Tibial nerve (tissue), 4 donors: ENCODE measurements around the gene PIP5K1B. TPM values are rescaled to one million over a fixed set of nuclear protein-coding genes. Genes with fewer than 3 reads are reported as not detected.

Experiments
- DNase-seq, 2 donors: peaks; one replicate each; pipeline ENCODE4 v3.0.0-alpha.2; 2019; ENCODE audit warnings: low spot score in 2 of 2
- H3K27ac ChIP-seq, 4 donors: fragments of 200-600 bp; sonication (generic) in 3 of 4; one replicate each; pipeline ENCODE4 v1.5.1; 2017 to 2019; ENCODE audit warnings: mild to moderate bottlenecking in 1 of 4
- H3K27me3 ChIP-seq, 2 donors: fragments of 200-600 bp; sonication (generic) in 1 of 2; one replicate each; pipeline versions ENCODE4 v1.5.1 to v1.6.0; 2017 to 2019
- H3K36me3 ChIP-seq, 3 donors: fragments of 200-600 bp; sonication (generic); one replicate each; pipeline ENCODE4 v1.5.1; 2018 to 2019
- H3K4me1 ChIP-seq, 4 donors: fragments of 200-600 bp; sonication (generic) in 3 of 4; one replicate each; pipeline ENCODE4 v1.5.1; 2017 to 2019
- H3K4me3 ChIP-seq, 4 donors: fragments of 200-600 bp; sonication (generic) in 3 of 4; one replicate each; pipeline ENCODE4 v1.5.1; 2017 to 2019; ENCODE audit warnings: mild to moderate bottlenecking in 1 of 4, moderate library complexity in 1 of 4
- H3K9me3 ChIP-seq, 4 donors: fragments of 200-600 bp; sonication (generic) in 3 of 4; one replicate each; pipeline ENCODE4 v1.5.1; 2017 to 2019
- EP300 ChIP-seq, 2 donors: sonication (generic); formaldehyde crosslinking; IDR thresholded peaks; one replicate each; pipeline ENCODE4 v1.6.1; 2017; ENCODE audit warnings: antibody characterized with exemption in 2 of 2, mild to moderate bottlenecking in 1 of 2
- POLR2A ChIP-seq, 2 donors: fragments of 450-650 bp; IDR thresholded peaks; one replicate each; pipeline ENCODE4 v1.6.1; 2017; ENCODE audit warnings: antibody characterized with exemption in 2 of 2, mild to moderate bottlenecking in 2 of 2, moderate library complexity in 2 of 2
- WGBS, 2 donors: methylation state at CpG; one replicate each; pipeline ENCODE4 v1.1.5; 2018; 5-methylcytosine and 5-hydroxymethylcytosine counted together
- total RNA-seq, 4 donors: library from RNA; depleted of rRNA; stranded (reverse); fragments of >200 nt; gene quantifications; one replicate each; pipeline ENCODE4 v1.1.0, GENCODE V29; 2016
- TF ChIP-seq, protein P1 (sequence below), 5 experiments: fragments of 200-600 bp in 3 of 5; fragments of 450-650 bp in 2 of 5; sonication (generic) in 3 of 5; IDR thresholded peaks; one replicate each; pipeline ENCODE4 v1.5.1; 2016 to 2019; ENCODE audit warnings: antibody characterized with exemption in 5 of 5, mild to moderate bottlenecking in 3 of 5, moderate library complexity in 2 of 5

Gene PIP5K1B
- total RNA-seq, 4 donors from 2014 or later, result 0.20 to 6.8 (median 3.5) TPM

DNA sequence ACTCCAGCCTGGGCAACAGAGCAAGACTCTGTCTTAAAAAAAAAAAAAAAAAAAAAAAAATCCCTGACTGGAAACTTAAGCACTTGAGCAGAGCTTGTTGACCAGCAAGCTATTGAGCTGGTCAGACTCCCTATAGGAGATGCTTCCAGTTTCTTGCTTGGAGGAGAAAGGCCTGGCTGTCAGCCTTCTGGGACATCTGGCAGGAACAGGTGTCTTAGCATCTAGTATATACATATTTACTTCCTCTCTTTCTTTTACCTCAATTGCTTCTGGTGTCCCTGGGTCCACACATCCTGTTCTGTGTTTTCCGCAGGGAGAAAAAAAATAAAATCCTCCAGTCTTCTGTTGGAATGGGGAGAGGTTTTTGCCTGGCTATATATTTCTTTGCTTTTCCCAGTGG lies 248.7 kb downstream of the PIP5K1B start:
- H3K9me3 ChIP-seq, result peaks cover 0 to 7% (median 0%) of the 10 kb centered on the region in 4 donors
- no peak for DNase-seq
- H3K4me1 ChIP-seq, result no peaks in the 10 kb centered on the region
- no peaks in the 10 kb centered on the region for H3K36me3 ChIP-seq
- no peak overlapping the region for H3K4me3 ChIP-seq
- H3K27ac ChIP-seq, result no peak overlapping the region
- TF ChIP-seq, protein P1, sequence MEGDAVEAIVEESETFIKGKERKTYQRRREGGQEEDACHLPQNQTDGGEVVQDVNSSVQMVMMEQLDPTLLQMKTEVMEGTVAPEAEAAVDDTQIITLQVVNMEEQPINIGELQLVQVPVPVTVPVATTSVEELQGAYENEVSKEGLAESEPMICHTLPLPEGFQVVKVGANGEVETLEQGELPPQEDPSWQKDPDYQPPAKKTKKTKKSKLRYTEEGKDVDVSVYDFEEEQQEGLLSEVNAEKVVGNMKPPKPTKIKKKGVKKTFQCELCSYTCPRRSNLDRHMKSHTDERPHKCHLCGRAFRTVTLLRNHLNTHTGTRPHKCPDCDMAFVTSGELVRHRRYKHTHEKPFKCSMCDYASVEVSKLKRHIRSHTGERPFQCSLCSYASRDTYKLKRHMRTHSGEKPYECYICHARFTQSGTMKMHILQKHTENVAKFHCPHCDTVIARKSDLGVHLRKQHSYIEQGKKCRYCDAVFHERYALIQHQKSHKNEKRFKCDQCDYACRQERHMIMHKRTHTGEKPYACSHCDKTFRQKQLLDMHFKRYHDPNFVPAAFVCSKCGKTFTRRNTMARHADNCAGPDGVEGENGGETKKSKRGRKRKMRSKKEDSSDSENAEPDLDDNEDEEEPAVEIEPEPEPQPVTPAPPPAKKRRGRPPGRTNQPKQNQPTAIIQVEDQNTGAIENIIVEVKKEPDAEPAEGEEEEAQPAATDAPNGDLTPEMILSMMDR (IDR thresholded peaks at IDR 0.05), result no peak
- TF ChIP-seq EP300 (IDR thresholded peaks at IDR 0.05) (no peak), POLR2A (IDR thresholded peaks at IDR 0.05) (no peak)
- 85 to 86% methylated on average over 1 of the region's 1 CpG for WGBS, 2 donors
- no peaks in the 10 kb centered on the region for H3K27me3 ChIP-seq

DNA sequence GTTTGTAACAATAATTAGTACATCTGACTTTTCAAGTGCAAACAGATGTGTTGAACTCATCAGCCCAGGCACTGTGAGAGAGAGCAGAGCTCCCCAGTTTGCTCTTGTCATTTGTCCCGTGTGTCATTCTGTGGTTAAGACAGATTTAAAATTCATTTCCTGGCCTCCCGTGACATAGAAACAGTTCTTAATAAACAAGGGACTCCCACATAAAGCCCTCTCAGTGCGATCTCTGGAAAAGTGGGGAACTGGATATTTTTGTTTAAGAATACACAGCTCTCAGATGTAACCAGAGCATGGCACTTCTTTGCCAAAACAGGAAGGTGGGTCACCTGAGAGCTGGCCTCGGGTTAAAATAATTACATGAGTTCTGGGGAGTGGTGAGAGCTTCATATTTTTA lies 250.3 kb downstream of the PIP5K1B start:
- no peak overlapping the region for H3K27ac ChIP-seq
- 20 to 22% methylated on average over 4 of the region's 4 CpGs for WGBS, 2 donors

DNA sequence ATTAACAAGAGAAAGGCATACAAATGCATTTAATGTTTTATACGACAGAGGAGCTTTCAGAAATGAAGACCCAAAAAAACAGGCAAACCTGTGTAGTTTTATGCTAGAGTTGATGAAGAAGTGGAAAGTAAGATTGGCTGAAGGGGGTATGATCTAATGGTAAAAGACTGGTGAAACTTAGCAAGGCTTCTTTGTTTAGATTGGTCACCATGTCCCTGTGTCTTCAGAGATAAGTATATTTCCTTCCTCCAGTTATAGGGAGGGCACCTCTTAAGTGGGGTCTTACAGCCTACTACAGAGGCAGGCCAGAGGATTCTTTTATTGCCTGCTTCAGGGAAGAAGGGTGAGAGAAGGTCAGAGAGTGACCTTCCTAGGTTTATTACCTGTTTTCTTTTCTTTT lies 252.4 kb downstream of the PIP5K1B start:
- Histone ChIP-seq H3K36me3 (no peaks in the 10 kb centered on the region), H3K4me3 (no peak overlapping the region), H3K4me1 (no peaks in the 10 kb centered on the region), H3K27ac (no peak overlapping the region), H3K9me3 (peaks cover 0 to 7% (median 0%) of the 10 kb centered on the region in 4 donors), H3K27me3 (no peaks in the 10 kb centered on the region)
- TF ChIP-seq POLR2A (IDR thresholded peaks at IDR 0.05) (no peak), EP300 (IDR thresholded peaks at IDR 0.05) (no peak)
- TF ChIP-seq, protein P1 (IDR thresholded peaks at IDR 0.05), result no peak
- DNase-seq, result no peak
- 91 to 92% methylated on average over 1 of the region's 1 CpG for WGBS, 2 donors

More for the DNA sequence above, 250.3 kb downstream of the PIP5K1B start:
- TF ChIP-seq EP300 (IDR thresholded peaks at IDR 0.05) (no peak), POLR2A (IDR thresholded peaks at IDR 0.05) (no peak)
- TF ChIP-seq, protein P1 (IDR thresholded peaks at IDR 0.05), result no peak
- Histone ChIP-seq H3K4me1 (no peaks in the 10 kb centered on the region), H3K27me3 (no peaks in the 10 kb centered on the region), H3K4me3 (no peak overlapping the region), H3K9me3 (peaks cover 0 to 7% (median 0%) of the 10 kb centered on the region in 4 donors), H3K36me3 (no peaks in the 10 kb centered on the region)
- no peak for DNase-seq

DNA sequence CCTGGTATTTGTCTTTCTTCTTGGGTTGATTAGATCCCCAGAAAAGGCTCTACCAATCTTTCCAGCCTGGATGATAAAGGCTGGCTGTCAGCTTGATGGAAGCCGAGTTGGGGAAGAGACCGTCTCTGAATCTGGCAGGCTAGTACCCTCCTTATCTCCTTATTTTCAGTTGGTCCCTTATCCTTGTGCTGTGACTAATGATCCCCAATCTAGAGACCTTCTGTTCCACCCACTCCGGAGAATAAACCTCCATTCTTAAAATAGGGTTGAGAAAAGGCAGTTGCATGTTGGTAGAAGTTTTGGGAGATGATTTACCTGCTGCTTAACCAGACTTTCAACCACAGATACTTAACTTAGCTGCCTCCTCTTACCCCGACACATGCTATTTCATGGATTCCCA lies 256.5 kb downstream of the PIP5K1B start:
- 91% methylated on average over 4 of the region's 4 CpGs for WGBS, 2 donors
- Histone ChIP-seq H3K27me3 (no peaks in the 10 kb centered on the region), H3K9me3 (peaks cover 0 to 7% (median 0%) of the 10 kb centered on the region in 4 donors), H3K27ac (no peak overlapping the region), H3K36me3 (no peaks in the 10 kb centered on the region), H3K4me1 (peaks cover 0 to 9% (median 3%) of the 10 kb centered on the region in 4 donors), H3K4me3 (no peak overlapping the region)
- TF ChIP-seq EP300 (IDR thresholded peaks at IDR 0.05) (no peak), POLR2A (IDR thresholded peaks at IDR 0.05) (no peak)
- TF ChIP-seq, protein P1 (IDR thresholded peaks at IDR 0.05), result no peak
- DNase-seq, result no peak

DNA sequence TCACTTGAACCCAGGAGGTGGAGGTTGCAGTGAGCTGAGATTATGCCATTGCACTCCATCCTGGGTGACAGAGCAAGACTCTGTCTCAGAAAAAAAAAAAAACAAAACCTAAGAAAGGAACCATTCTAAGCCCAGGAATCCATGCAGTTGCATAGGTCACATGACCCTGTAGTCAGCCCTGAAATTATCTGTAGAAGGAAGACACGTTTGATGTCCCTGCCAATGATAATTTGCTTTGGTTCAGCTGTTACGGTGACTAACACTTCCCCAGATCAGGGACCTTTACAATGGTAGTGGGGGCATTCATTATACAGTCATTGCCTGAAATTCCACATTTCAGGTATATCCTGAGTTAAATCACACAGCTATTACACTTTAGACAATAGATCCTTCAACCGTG lies 258.4 kb downstream of the PIP5K1B start:
- peaks cover 0 to 9% (median 3%) of the 10 kb centered on the region in 4 donors for H3K4me1 ChIP-seq
- no peaks in the 10 kb centered on the region for H3K27me3 ChIP-seq
- H3K27ac ChIP-seq, result peak overlapping the region in 1 of 4 donors; percentile 40
- WGBS, 2 donors, result 51 to 59% methylated on average over 3 of the region's 3 CpGs
- H3K9me3 ChIP-seq, result no peaks in the 10 kb centered on the region
- TF ChIP-seq POLR2A (IDR thresholded peaks at IDR 0.05) (no peak), EP300 (IDR thresholded peaks at IDR 0.05) (no peak)
- TF ChIP-seq, protein P1 (IDR thresholded peaks at IDR 0.05), result no peak
- no peak overlapping the region for H3K4me3 ChIP-seq
- H3K36me3 ChIP-seq, result no peaks in the 10 kb centered on the region
- no peak for DNase-seq
